Measurements from ENCODE around the gene BRIX1. TPM values are rescaled to one million over a fixed set of nuclear protein-coding genes. Genes with fewer than 3 reads are reported as not detected.

BRIX1 gene
- total and polyA plus RNA-seq, 2 of the 13 experiments (the other 11 are each of a cell fraction or from before 2014, with no cell fraction given), result 23.6 to 78.4 TPM

DNA sequence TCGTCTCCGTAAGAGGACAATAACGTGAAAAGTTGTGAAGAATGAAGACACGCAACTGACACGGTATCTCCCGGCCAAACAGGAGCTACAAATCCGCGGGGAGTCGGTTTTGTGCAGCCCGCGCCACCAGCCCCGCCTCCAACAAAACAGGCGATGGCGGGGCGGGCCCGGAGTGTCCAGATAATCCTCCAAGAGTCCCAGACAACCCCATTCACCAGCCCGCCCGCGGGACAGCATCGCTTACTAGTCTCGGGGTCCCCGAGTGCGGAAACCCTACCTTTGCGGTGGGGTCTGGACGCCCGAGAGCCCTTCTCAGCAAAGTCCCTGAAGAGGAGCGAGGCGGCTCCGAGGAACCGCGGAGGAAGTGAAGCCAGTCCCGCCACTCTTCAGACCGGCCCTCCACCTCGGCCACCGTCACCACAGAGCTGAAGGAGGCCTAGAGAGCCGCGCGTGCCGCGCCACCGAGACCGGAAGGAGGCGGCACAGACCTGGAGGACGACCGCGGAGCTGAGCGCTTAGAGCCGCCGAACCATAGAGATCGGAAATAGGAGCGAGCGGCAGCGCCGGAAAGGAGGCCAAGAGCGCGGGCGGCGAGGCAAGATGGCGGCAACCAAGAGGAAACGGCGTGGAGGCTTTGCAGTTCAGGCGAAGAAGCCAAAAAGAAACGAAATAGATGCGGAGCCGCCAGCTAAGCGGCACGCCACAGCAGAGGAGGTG is at the start of gene BRIX1, which contains the start of gene RAD1 (continued):
- peak; percentile 92 for TF ChIP-seq MYC (CRISPR knock-in tag; IDR thresholded peaks at IDR 0.05; ENCODE audit: borderline replicate concordance)
- no peak; the same call in 1 of the 2 replicates for TF ChIP-seq STAG1 (CRISPR knock-in tag; IDR thresholded peaks at IDR 0.05)
- TF ChIP-seq CBX2 (IDR thresholded peaks at IDR 0.05; ENCODE audit: low read depth, low read length), result no peak
- TF ChIP-seq CBX2 (CRISPR knock-in tag; IDR thresholded peaks at IDR 0.05; ENCODE audit: low read depth), result no peak
- peak; percentile 74 for TF ChIP-seq DNMT3B (CRISPR knock-in tag; conservative IDR thresholded peaks at IDR 0.05)
- no peak for TF ChIP-seq ZFP62 (CRISPR knock-in tag; IDR thresholded peaks at IDR 0.05)
- TF ChIP-seq ZNF383 (CRISPR knock-in tag; IDR thresholded peaks at IDR 0.05; ENCODE audit: borderline replicate concordance), result peak; percentile 81; the same call in 1 of the 2 replicates
- TF ChIP-seq, protein P1, sequence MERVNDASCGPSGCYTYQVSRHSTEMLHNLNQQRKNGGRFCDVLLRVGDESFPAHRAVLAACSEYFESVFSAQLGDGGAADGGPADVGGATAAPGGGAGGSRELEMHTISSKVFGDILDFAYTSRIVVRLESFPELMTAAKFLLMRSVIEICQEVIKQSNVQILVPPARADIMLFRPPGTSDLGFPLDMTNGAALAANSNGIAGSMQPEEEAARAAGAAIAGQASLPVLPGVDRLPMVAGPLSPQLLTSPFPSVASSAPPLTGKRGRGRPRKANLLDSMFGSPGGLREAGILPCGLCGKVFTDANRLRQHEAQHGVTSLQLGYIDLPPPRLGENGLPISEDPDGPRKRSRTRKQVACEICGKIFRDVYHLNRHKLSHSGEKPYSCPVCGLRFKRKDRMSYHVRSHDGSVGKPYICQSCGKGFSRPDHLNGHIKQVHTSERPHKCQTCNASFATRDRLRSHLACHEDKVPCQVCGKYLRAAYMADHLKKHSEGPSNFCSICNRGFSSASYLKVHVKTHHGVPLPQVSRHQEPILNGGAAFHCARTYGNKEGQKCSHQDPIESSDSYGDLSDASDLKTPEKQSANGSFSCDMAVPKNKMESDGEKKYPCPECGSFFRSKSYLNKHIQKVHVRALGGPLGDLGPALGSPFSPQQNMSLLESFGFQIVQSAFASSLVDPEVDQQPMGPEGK (CRISPR knock-in tag; IDR thresholded peaks at IDR 0.05), result no peak; the same call in 1 of the 2 replicates
- peak; percentile 25; the same call in 1 of the 2 replicates for TF ChIP-seq SP5 (CRISPR knock-in tag; IDR thresholded peaks at IDR 0.05; ENCODE audit: borderline replicate concordance, low read depth)
- TF ChIP-seq ZNF251 (CRISPR knock-in tag; IDR thresholded peaks at IDR 0.05), result no peak
- TF ChIP-seq, protein P2, sequence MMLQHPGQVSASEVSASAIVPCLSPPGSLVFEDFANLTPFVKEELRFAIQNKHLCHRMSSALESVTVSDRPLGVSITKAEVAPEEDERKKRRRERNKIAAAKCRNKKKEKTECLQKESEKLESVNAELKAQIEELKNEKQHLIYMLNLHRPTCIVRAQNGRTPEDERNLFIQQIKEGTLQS (CRISPR knock-in tag; IDR thresholded peaks at IDR 0.05), result no peak
- TF ChIP-seq ZNF17 (CRISPR knock-in tag; IDR thresholded peaks at IDR 0.05), result no peak
- no peak for TF ChIP-seq ZNF570 (CRISPR knock-in tag; IDR thresholded peaks at IDR 0.05; ENCODE audit: borderline replicate concordance)
- TF ChIP-seq SAP130 (CRISPR knock-in tag; IDR thresholded peaks at IDR 0.05; ENCODE audit: low read depth), result peak; percentile 98
- TF ChIP-seq, protein P3, sequence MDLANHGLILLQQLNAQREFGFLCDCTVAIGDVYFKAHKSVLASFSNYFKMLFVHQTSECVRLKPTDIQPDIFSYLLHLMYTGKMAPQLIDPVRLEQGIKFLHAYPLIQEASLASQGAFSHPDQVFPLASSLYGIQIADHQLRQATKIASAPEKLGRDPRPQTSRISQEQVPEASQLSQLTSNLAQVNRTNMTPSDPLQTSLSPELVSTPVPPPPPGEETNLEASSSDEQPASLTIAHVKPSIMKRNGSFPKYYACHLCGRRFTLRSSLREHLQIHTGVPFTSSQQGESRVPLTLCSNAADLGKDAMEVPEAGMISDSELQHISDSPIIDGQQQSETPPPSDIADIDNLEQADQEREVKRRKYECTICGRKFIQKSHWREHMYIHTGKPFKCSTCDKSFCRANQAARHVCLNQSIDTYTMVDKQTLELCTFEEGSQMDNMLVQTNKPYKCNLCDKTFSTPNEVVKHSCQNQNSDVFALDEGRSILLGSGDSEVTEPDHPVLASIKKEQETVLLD (CRISPR knock-in tag; IDR thresholded peaks at IDR 0.05; ENCODE audit: low read depth), result peak; percentile 89
- TF ChIP-seq, protein P4, sequence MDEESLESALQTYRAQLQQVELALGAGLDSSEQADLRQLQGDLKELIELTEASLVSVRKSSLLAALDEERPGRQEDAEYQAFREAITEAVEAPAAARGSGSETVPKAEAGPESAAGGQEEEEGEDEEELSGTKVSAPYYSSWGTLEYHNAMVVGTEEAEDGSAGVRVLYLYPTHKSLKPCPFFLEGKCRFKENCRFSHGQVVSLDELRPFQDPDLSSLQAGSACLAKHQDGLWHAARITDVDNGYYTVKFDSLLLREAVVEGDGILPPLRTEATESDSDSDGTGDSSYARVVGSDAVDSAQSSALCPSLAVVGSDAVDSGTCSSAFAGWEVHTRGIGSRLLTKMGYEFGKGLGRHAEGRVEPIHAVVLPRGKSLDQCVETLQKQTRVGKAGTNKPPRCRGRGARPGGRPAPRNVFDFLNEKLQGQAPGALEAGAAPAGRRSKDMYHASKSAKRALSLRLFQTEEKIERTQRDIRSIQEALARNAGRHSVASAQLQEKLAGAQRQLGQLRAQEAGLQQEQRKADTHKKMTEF (CRISPR knock-in tag; IDR thresholded peaks at IDR 0.05), result peak; percentile 86
- TF ChIP-seq ZNF598 (CRISPR knock-in tag; IDR thresholded peaks at IDR 0.05; ENCODE audit: borderline replicate concordance), result peak; percentile 72
- no peak for TF ChIP-seq IRX3 (CRISPR knock-in tag; IDR thresholded peaks at IDR 0.05; ENCODE audit: borderline replicate concordance, low read depth)
- TF ChIP-seq ZNF773 (CRISPR knock-in tag; IDR thresholded peaks at IDR 0.05; ENCODE audit: borderline replicate concordance), result no peak; the same call in 1 of the 2 replicates
- TF ChIP-seq MLLT10 (CRISPR knock-in tag; IDR thresholded peaks at IDR 0.05), result 0 out of 2 replicates have a peak, but pooled peaks have one; percentile 29
- peak; percentile 54; the same call in 1 of the 2 replicates for TF ChIP-seq ZFYVE20 (CRISPR knock-in tag; IDR thresholded peaks at IDR 0.05; ENCODE audit: borderline replicate concordance, low read depth)
- peak; percentile 73; the same call in 1 of the 2 replicates for TF ChIP-seq ZC3H13 (CRISPR knock-in tag; IDR thresholded peaks at IDR 0.05)
- peak; percentile 64; the same call in 1 of the 2 replicates for TF ChIP-seq SNAI1 (CRISPR knock-in tag; IDR thresholded peaks at IDR 0.05; ENCODE audit: borderline replicate concordance)

Measured in HepG2 (cell line).